ENCODE measurements around the gene ZNF853.
A peak's percentile ranks its signal among the peaks of the same experiment; 100 is the strongest.

GRCh38 chr7:6577369-6578113, 37.9 kb upstream of the ZNF853 start, which contains the start of gene ZDHHC4:
- TF ChIP-seq GTF2F1 (IDR thresholded peaks at IDR 0.05; ENCODE audit: borderline replicate concordance, low read depth, low read length) = no peak
- TF ChIP-seq CTCF (IDR thresholded peaks at IDR 0.05; ENCODE audit: control extremely low read depth in 1 of 3, insufficient read depth in 1 of 3, low read depth in 1 of 3, low read length in 3 of 3) = no peak
- TF ChIP-seq YY1 (IDR thresholded peaks at IDR 0.05; ENCODE audit: low read depth, low read length) = no peak
- TF ChIP-seq POLR2A (IDR thresholded peaks at IDR 0.05; ENCODE audit: control extremely low read depth in 1 of 2, low read depth in 2 of 2, low read length in 2 of 2) = peak; percentile 79 to 95
- TF ChIP-seq CREB1 (IDR thresholded peaks at IDR 0.05) = peak; percentile 90
- no peak for TF ChIP-seq CEBPB (IDR thresholded peaks at IDR 0.05; ENCODE audit: low read depth, low read length)
- no peak for TF ChIP-seq SP1 (IDR thresholded peaks at IDR 0.05; ENCODE audit: low read depth, low read length)
- TF ChIP-seq EZH2 (IDR thresholded peaks at IDR 0.05; ENCODE audit: low read depth, low read length, severe bottlenecking) = no peak
- TF ChIP-seq RAD21 (IDR thresholded peaks at IDR 0.05 in 1 of 2, conservative IDR thresholded peaks at IDR 0.05 in 1 of 2; ENCODE audit: low read depth in 2 of 2, low read length in 2 of 2) = no peak
- no peak for TF ChIP-seq BACH1 (IDR thresholded peaks at IDR 0.05; ENCODE audit: low read length)
- peak; percentile 77 for TF ChIP-seq POLR2AphosphoS5 (IDR thresholded peaks at IDR 0.05; ENCODE audit: low read depth, low read length)
